OCI-LY7 (cell line): Measurements from ENCODE around the gene BIVM.

Source experiments
- CTCF ChIP-seq: fragments of 200-600 bp; sonication (generic); conservative IDR thresholded peaks from 2 replicates; pipeline ENCODE4 v1.5.1; 2014; ENCODE audit warnings: mild to moderate bottlenecking, antibody characterized with exemption, low read length, moderate library complexity, mixed read lengths
- EZH2phosphoT487 ChIP-seq: fragments of 200-600 bp; sonication (generic); IDR thresholded peaks from 2 replicates; pipeline ENCODE4 v1.6.1; 2018; ENCODE audit warnings: low read depth, borderline replicate concordance, mild to moderate bottlenecking, mixed run types, antibody characterized with exemption, low read length, moderate library complexity, mixed read lengths

- no peak for TF ChIP-seq EZH2phosphoT487
- TF ChIP-seq CTCF = no peak
Measured at GRCh38 chr13:102798581-102799425, at the start of gene BIVM, which contains the start of gene POGLUT2.
